IPS-NIHi7 (cell line): Measurements from ENCODE around the gene GJA4.
"Not testable (repeated sequence)": the region's sequence is repeated elsewhere in the genome, so short reads cannot be mapped to it uniquely, and the experiment has no call there.

ENCODE experiments used
- DNase-seq: peaks from one replicate; pipeline ENCODE4 v3.0.0; 2012; ENCODE audit warnings: mixed read lengths; ENCODE audit errors: extremely low spot score

Gene GJA4

GRCh38 chr1:34790985-34791384 is 1.8 kb upstream of the GJA4 start:
- DNase-seq = no peak

DNA sequence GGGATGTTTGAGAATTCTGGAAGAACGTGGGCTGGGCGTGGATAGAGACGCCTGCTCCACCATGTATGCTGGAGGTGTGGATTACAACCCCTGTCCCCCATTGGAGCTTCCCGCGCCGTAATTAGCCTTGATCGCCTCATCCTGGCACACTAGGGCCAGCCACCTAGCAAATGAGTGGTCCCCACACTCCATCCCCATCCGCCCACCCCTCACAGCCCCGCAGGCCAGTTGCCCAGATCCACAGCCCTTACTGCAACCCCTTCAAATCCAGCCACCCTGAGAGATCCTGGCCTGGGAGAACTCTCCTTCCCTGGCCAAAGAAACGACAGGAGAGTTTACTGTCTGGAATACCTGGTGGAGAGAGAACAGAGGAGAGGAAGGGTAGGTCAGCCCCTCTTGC is 375 bp upstream of the GJA4 start:
- no peak for DNase-seq

DNA sequence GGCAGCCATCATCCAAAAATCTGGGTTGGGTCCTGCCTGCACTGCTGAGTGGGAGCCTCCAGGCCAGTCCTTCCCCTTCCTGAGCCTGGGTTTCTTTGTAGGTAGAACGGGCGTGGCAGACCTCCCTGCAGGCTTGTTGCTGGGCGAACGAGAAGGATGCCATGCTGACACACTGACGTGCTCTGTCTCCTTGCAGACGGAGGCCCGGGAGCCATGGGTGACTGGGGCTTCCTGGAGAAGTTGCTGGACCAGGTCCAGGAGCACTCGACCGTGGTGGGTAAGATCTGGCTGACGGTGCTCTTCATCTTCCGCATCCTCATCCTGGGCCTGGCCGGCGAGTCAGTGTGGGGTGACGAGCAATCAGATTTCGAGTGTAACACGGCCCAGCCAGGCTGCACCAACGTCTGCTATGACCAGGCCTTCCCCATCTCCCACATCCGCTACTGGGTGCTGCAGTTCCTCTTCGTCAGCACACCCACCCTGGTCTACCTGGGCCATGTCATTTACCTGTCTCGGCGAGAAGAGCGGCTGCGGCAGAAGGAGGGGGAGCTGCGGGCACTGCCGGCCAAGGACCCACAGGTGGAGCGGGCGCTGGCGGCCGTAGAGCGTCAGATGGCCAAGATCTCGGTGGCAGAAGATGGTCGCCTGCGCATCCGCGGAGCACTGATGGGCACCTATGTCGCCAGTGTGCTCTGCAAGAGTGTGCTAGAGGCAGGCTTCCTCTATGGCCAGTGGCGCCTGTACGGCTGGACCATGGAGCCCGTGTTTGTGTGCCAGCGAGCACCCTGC is 1.4 kb downstream of the GJA4 start:
- DNase-seq = no peak

DNA sequence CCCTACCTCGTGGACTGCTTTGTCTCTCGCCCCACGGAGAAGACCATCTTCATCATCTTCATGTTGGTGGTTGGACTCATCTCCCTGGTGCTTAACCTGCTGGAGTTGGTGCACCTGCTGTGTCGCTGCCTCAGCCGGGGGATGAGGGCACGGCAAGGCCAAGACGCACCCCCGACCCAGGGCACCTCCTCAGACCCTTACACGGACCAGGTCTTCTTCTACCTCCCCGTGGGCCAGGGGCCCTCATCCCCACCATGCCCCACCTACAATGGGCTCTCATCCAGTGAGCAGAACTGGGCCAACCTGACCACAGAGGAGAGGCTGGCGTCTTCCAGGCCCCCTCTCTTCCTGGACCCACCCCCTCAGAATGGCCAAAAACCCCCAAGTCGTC is 2.0 kb downstream of the GJA4 start:
- no peak for DNase-seq

- no peak for DNase-seq
Observed at GRCh38 chr1:34795916-34796315, 3.1 kb downstream of the GJA4 start.

DNA sequence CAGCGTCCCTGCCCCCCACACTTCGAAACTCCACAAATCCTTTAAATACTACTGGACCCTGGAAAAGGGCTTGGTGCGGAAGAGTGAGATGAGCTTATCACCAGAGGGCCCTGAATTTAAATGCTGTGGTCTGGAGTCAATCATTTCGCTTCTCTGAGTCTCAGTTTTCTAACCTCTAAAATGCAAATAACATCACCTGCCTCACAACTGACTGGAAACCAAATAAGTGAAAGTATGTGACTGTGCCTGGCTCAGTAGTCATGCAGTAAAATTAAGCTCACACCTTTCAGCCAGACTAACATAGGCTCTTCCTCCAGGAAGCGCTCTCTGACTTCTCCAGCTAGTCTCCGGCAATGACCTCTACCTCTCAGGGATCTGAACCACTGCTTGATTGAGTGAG is 4.2 kb downstream of the GJA4 start:
- DNase-seq = no peak

- no peak for DNase-seq
Observed at GRCh38 chr1:34800214-34800613, 7.4 kb downstream of the GJA4 start.

GRCh38 chr1:34803770-34804169 is 11.0 kb downstream of the GJA4 start:
- DNase-seq = no peak

- no peak for DNase-seq
Observed at GRCh38 chr1:34806396-34806795, 13.6 kb downstream of the GJA4 start.

DNA sequence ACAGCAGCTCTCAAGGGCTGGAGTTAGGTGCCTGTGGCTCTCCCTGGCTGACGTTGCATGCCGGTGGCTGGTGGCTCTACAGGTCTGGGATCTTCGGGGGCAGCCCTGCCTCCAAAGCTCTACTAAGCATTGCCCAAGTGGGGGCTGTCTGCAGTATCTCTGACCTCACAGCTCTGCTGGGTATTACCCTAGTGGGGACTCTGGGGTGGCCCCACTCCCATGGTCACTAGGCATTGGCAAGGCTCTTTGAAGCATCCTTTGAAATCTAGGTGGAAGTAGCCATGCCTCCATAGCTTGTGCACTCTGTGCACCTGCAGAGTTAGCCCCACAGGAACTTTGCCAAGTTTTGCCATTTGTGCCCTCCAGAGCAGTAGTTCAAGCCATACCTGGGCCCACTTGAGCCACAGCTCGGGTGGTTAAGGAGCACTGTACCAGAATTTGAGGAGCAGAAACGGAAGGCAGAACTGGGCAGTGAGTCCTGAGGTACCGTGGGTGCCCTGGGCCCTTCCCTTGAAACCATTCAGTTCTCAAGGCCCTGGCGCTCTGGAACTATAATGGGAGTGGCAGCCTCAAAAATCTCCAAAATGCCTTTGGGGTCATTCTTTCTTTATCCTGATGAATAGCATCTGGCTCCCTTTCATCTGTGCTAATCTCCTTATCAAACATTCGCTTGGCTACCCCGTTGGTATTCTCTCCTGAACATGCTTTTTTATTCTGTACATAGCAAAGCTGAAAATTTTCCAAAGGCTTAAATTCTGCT is 15.4 kb downstream of the GJA4 start:
- DNase-seq = no peak

- not testable (repeated sequence) for DNase-seq
Observed at GRCh38 chr1:34810781-34811180, 18.0 kb downstream of the GJA4 start.

GRCh38 chr1:34816332-34816731 is 23.5 kb downstream of the GJA4 start:
- no peak for DNase-seq

- no peak for DNase-seq
Observed at GRCh38 chr1:34816778-34817177, 24.0 kb downstream of the GJA4 start.

GRCh38 chr1:34818862-34819261 is 26.1 kb downstream of the GJA4 start:
- not testable (repeated sequence) for DNase-seq

- DNase-seq = no peak
Observed at GRCh38 chr1:34822202-34822601, 29.4 kb downstream of the GJA4 start.

DNA sequence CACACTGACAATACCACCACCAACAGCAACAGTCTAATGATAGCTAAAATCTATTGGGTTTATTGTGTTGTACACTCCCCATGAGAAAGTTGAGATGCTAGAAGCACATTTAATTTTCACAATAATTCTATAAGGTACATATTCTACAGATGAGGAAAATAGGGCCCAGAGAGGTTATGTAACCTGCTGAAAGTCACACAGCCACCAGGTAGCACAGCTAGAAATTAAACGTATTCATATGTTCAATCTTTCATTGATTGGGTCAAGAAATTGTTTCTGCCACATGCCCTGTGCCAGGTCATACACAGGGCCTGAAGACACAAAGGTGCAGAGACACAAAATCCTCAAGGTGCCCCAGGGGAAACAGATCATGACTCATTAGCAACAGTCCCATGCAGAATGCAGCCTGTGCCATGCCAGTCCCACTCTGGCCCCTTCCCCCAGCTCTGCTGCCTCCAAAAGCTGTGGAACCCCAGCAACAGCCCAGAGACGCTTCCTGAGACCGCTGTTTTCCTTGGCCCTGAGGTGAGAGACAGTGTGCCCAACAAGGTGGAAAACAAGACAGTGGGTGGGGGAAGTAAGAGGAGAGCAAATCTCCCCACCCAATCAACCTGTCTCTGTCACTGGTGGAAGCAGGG is 32.1 kb downstream of the GJA4 start:
- no peak for DNase-seq

GRCh38 chr1:34825455-34826091 is 32.8 kb downstream of the GJA4 start:
- DNase-seq = no peak

DNA sequence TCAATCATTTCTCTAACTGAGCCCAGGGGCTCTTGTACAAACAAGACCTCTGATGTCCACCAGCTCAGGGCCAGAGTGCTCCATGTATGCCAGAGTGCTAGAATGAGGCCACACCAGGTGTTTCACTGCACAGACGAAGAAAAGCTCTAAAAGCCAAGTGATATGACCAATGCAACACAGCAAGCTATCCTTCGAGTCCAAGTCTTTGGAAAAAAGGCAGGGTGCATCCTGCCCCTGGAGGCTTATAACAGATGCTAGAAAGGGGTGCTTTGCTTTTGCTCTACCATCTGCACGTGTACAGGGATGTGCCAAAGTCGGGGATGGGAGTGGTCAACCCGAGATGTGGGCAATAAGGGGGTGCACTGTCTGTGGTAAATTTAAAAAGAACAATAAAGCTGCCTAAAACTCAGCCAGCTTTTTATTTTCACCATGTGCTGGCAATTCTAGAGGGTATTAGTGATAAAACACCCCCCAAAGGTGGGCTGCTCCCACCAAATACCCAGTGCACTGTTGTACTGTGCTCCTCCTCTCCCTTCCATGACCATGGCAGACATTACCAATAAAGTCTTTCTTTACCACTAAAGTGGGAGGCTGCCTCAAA is 34.6 kb downstream of the GJA4 start:
- no peak for DNase-seq

GRCh38 chr1:34828611-34829010 is 35.8 kb downstream of the GJA4 start:
- DNase-seq = no peak

DNA sequence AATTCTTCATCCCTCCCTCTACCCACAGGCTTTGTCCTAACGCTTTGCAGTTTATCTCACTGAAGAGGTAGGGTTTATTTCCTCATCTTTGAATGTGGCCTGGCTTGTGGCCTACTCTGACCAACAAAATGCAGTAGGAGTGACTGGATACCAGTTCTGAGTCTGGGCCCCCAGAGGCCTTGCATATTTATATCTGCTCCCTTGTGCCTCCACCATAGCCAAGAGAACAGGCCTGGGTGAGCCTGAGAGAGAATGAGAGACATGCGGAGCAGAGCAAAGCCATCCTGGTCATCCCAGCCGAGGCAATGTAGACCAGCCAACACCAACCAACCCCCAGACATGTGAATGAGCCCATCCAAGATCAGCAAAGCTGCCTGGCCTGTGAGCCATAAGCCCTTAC is 36.5 kb downstream of the GJA4 start:
- no peak for DNase-seq

DNA sequence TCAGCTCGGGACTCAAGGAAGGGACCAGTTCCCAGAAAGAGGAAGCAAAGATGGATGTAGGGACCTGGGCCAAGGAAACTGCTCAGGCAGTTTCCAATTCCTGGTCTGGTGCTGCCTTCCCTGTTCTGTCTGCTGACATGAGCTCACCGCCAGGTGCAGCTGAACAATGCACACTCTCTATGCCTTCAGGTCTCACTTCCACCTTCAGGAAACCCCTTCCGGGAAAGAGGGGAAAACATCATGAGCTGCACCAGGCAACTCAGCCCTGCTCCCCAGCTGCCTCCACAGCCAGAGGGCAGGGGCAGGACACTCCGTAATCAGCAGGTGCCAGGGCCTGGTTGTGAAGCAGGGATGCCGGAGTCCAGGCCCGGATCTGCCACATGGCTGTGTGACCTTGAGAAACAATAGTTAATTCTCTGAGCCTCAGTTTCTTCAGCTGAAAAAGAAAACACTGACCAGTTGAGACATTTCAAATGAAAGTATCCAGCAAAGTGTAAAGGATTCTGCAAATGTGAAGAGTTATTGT is 39.0 kb downstream of the GJA4 start:
- no peak for DNase-seq

DNA sequence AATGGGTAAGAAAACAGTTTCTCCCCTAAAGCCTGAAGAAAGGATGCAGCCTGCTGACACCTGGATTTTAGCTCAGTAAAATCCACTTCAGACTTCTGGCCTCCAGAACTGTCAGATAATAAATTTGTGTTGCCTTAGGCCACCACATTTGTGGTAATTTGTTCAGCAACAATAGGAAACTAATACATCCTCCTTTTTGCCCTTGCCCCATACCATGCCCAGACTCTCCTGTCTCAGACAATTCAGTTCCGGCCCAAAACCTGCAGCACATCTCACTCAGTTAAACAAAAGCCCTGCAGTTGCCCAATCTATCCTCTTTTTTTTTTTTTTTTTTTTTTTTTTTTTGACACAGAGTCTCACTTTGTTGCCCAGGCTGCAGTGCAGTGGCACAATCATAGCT is 40.9 kb downstream of the GJA4 start:
- DNase-seq = no peak
